GM12878 (cell line): ENCODE measurements around the gene IL3RA. TPM values are rescaled to one million over a fixed set of nuclear protein-coding genes. Genes with fewer than 3 reads are reported as not detected.
A peak's percentile ranks its signal among the peaks of the same experiment; 100 is the strongest.

ENCODE experiments used
- HDGF ChIP-seq: fragments of 450-650 bp; IDR thresholded peaks from 2 replicates; pipeline ENCODE4 v1.6.1; 2016; ENCODE audit warnings: antibody characterized with exemption
- JUND ChIP-seq: IDR thresholded peaks from 2 replicates; pipeline ENCODE4 v1.6.1; 2012; ENCODE audit warnings: low read depth, mild to moderate bottlenecking, low read length, improper control_type of control experiment, moderate library complexity
- TAF1 ChIP-seq: IDR thresholded peaks from 2 replicates; pipeline ENCODE4 v1.6.1; 2011; ENCODE audit warnings: mild to moderate bottlenecking, low read depth, low read length, borderline replicate concordance
- polyA plus RNA-seq, 11 experiments: library from polyadenylated mRNA; depleted of rRNA in 4 of 11; unstranded in 6 of 11; stranded (reverse) in 5 of 11; fragments of >200 nt; fragmentation: Nextera tagmentation in 4 of 11; fragmentation: Illumina TruSeq in 1 of 11; extraction: Ambion mirVana in 4 of 11; extraction: Trizol in 1 of 11; gene quantifications; 1 replicate in 1 of 11; 2 replicates in 10 of 11; pipeline versions ENCODE4 v1.2.1 to v1.2.3, GENCODE V29; 2011 to 2016; ENCODE audit warnings: inconsistent platforms in 2 of 11, missing spikeins in 2 of 11, low read depth in 1 of 11
- total RNA-seq, 4 experiments: library from RNA; depleted of rRNA in 3 of 4; stranded (reverse); fragments of >200 nt in 3 of 4; fragmentation: Illumina TruSeq in 1 of 4; extraction: Trizol in 1 of 4; gene quantifications; 2 replicates each; pipeline versions ENCODE4 v1.2.1 to v1.2.3, GENCODE V29; 2013 to 2021
- TF ChIP-seq, protein P1 (sequence below): fragments of 450-650 bp; IDR thresholded peaks from 2 replicates; pipeline ENCODE4 v1.6.1; 2017; ENCODE audit warnings: mild to moderate bottlenecking, moderate library complexity
- TF ChIP-seq, protein P2 (sequence below): IDR thresholded peaks from 2 replicates; pipeline ENCODE4 v1.6.1; 2011; ENCODE audit warnings: low read depth, low read length, improper control_type of control experiment, borderline replicate concordance

The IL3RA gene
- total and polyA plus RNA-seq, 10 of the 15 experiments (the other 5 are each of a cell fraction or from before 2014, with no cell fraction given): 2.1 to 31.1 (median 17.9) TPM

DNA sequence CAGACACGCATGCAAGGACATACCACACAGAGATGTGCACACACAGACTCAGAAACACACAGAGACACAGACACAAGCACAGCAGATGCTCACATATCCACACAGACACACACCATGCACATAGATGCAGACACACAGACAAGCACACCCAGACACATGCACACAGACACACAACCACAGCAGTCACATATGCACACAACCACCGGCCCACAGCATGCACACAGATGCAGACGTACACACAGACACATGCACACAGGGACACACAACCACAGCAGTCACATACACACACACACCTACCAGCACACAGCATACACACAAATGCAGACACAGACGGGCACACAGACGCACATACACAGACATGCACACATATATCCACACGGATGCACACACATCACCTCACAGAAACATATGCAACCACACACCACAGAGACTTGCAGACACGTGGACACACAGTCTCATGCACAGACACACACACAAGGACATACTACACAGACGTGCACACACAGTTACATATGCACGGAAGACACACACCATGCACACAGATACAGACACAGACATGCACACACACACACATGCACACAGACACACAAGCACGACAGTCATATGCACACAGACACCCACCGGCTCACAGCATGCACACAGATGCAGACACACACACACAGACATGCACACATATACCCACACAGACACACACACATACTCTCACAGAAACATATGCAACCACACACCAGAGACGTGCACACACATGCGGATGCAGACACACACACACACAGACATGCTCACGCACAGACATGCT is 80.6 kb downstream of the IL3RA start (continued):
- TF ChIP-seq, protein P1, sequence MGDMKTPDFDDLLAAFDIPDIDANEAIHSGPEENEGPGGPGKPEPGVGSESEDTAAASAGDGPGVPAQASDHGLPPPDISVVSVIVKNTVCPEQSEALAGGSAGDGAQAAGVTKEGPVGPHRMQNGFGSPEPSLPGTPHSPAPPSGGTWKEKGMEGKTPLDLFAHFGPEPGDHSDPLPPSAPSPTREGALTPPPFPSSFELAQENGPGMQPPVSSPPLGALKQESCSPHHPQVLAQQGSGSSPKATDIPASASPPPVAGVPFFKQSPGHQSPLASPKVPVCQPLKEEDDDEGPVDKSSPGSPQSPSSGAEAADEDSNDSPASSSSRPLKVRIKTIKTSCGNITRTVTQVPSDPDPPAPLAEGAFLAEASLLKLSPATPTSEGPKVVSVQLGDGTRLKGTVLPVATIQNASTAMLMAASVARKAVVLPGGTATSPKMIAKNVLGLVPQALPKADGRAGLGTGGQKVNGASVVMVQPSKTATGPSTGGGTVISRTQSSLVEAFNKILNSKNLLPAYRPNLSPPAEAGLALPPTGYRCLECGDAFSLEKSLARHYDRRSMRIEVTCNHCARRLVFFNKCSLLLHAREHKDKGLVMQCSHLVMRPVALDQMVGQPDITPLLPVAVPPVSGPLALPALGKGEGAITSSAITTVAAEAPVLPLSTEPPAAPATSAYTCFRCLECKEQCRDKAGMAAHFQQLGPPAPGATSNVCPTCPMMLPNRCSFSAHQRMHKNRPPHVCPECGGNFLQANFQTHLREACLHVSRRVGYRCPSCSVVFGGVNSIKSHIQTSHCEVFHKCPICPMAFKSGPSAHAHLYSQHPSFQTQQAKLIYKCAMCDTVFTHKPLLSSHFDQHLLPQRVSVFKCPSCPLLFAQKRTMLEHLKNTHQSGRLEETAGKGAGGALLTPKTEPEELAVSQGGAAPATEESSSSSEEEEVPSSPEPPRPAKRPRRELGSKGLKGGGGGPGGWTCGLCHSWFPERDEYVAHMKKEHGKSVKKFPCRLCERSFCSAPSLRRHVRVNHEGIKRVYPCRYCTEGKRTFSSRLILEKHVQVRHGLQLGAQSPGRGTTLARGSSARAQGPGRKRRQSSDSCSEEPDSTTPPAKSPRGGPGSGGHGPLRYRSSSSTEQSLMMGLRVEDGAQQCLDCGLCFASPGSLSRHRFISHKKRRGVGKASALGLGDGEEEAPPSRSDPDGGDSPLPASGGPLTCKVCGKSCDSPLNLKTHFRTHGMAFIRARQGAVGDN: no peak
- TF ChIP-seq, protein P2, sequence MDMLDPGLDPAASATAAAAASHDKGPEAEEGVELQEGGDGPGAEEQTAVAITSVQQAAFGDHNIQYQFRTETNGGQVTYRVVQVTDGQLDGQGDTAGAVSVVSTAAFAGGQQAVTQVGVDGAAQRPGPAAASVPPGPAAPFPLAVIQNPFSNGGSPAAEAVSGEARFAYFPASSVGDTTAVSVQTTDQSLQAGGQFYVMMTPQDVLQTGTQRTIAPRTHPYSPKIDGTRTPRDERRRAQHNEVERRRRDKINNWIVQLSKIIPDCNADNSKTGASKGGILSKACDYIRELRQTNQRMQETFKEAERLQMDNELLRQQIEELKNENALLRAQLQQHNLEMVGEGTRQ: no peak
- TF ChIP-seq TAF1 (no peak), JUND (no peak), HDGF (0 out of 2 replicates have a peak, but pooled peaks have one; percentile 18)
- TF ChIP-seq, all 136 proteins: peak for 2
